ENCODE results near the gene ABLIM3.

ABLIM3 gene

DNA sequence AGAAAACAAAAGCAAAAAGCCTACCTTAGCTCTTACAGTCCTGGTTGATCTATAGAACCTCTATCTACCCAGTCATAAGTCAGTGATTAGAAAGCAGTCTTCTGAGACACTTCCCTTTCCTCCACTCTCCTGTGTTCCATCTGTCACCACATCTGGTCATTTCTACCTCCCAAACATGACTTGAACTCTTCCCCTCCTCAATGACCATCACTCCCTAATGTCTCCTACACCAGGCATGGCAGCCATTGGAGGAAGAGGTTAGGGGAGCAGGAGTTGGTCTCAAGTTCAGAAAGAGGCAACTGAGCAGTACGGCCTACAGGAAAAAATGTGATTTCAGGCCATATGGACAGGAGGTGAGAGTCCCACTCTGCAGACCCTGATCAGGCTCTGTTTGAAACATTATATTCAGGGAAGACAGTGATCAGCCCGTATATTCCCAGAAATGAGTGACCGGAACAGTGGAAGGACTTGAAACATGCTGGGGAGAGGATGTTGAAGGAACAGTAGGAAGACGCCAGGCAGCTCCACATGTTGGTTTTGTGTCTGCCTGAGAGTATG is 12.0 kb downstream of the ABLIM3 start:
- in situ Hi-C loops (cut with MboI; ENCODE audit: low sequenced_read_pairs), result no loop called here

GRCh38 chr5:149153751-149154610 is 12.7 kb downstream of the ABLIM3 start:
- in situ Hi-C loops (cut with MboI; ENCODE audit: low sequenced_read_pairs), result no loop called here

DNA sequence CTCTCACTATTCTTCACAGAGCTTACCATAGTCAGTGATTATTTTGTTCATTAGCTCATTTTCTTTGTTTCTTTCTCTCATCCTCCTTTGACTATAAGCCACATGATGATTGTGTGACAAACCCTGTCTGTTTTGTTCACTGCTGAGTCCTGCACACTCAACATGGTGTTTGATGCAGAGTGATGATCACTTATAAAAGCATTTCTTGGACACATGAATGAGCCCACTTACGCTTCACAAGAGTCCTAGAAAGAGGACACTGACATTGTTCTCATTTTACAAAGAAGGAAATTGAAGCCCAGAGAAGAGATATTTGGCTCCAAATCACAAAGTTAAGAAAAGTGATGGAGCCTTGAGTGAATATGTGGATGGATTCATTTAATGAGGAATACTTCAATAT is 13.4 kb downstream of the ABLIM3 start:
- in situ Hi-C loops (cut with MboI; ENCODE audit: low sequenced_read_pairs), result no loop called here

DNA sequence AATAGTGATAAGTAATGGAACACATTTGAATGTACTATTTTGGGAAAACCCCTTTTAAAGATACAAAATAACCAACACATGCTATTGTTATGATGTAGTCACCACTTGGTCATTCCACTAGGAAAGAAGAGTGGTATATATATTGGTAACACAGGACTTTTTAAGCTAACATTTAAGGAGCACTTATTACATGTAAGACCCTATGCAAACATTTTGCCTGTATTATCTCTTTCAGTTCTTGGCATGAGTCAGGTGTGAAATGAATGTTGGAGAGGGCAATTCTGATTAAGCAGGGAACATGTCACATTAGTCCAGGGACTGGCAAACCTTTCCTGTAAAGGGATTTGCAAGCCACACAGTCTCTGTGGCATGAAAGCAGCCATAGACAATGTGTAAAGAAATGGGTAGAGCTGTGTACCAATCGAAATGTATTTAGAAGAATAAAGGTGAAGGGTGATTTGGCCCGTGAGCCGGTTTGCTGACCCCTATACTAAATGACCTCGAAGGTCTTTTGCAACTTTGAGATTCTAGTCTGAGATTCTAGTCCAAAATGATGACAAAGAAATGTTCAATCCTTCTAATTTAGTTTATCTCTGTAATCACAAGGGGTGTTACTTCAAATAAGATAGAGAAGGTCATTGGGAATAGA is 15.3 kb downstream of the ABLIM3 start:
- in situ Hi-C loops (cut with MboI; ENCODE audit: low sequenced_read_pairs), result no loop called here

- in situ Hi-C loops (cut with MboI; ENCODE audit: low sequenced_read_pairs), result no loop called here
These were observed 16.0 kb downstream of the ABLIM3 start for GRCh38 chr5:149157330-149157729.

- in situ Hi-C loops (cut with MboI; ENCODE audit: low sequenced_read_pairs), result no loop called here
These were observed 19.0 kb downstream of the ABLIM3 start for GRCh38 chr5:149160291-149160787.

- in situ Hi-C loops (cut with MboI; ENCODE audit: low sequenced_read_pairs), result no loop called here
These were observed 19.9 kb downstream of the ABLIM3 start for GRCh38 chr5:149161026-149161687.

- in situ Hi-C loops (cut with MboI; ENCODE audit: low sequenced_read_pairs), result no loop called here
These were observed 20.6 kb downstream of the ABLIM3 start for GRCh38 chr5:149161850-149162249.

- in situ Hi-C loops (cut with MboI; ENCODE audit: low sequenced_read_pairs), result no loop called here
These were observed 21.2 kb downstream of the ABLIM3 start for GRCh38 chr5:149162401-149163084.

- in situ Hi-C loops (cut with MboI; ENCODE audit: low sequenced_read_pairs), result no loop called here
These were observed 23.4 kb downstream of the ABLIM3 start for GRCh38 chr5:149164731-149165130.

GRCh38 chr5:149166128-149166527 is 24.8 kb downstream of the ABLIM3 start:
- in situ Hi-C loops (cut with MboI; ENCODE audit: low sequenced_read_pairs), result no loop called here

- in situ Hi-C loops (cut with MboI; ENCODE audit: low sequenced_read_pairs), result no loop called here
These were observed 25.4 kb downstream of the ABLIM3 start for GRCh38 chr5:149166591-149167100.

- in situ Hi-C loops (cut with MboI; ENCODE audit: low sequenced_read_pairs), result no loop called here
These were observed 27.1 kb downstream of the ABLIM3 start for GRCh38 chr5:149168276-149168906.

DNA sequence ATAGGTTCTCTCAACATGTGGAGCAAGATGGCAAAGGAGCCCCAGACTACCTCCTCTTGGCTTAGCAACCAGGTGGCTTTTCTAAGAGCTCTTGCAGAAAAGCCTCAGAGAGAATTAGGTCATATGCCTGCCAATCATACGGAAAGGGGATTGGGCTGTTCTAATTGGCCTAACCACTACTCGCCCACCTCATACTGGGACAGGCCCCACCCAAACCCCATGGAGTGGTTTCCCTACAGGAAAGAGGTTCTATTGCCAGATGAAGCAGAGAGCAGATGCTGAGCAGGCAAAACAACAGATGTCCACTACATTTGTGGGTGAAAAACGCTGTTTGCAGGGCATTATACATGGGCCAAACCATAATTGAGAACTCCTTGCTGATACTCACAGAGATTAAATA is 29.0 kb downstream of the ABLIM3 start:
- in situ Hi-C loops (cut with MboI; ENCODE audit: low sequenced_read_pairs), result no loop called here

- in situ Hi-C loops (cut with MboI; ENCODE audit: low sequenced_read_pairs), result no loop called here
These were observed 31.0 kb downstream of the ABLIM3 start for GRCh38 chr5:149172261-149172660.

- in situ Hi-C loops (cut with MboI; ENCODE audit: low sequenced_read_pairs), result no loop called here
These were observed 31.6 kb downstream of the ABLIM3 start for GRCh38 chr5:149172709-149173505.

DNA sequence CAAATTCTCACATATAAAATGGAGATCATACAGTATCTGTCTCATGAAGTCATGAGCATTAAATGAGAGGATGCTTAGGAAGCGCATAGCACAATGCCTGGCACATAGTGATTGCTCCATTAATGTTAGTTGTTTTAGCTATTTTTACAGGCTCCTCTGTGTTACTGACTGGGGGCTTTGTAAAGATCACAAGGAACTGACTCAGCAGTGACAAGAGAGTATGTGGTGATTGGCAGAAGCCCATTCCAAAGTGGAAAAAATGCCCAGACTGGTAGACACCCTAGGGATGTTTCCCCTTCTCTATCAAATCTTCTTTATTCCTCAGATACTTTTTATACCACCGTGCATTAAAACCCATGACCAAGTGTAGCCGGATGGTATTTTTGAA is 33.5 kb downstream of the ABLIM3 start:
- in situ Hi-C loops (cut with MboI; ENCODE audit: low sequenced_read_pairs), result no loop called here

DNA sequence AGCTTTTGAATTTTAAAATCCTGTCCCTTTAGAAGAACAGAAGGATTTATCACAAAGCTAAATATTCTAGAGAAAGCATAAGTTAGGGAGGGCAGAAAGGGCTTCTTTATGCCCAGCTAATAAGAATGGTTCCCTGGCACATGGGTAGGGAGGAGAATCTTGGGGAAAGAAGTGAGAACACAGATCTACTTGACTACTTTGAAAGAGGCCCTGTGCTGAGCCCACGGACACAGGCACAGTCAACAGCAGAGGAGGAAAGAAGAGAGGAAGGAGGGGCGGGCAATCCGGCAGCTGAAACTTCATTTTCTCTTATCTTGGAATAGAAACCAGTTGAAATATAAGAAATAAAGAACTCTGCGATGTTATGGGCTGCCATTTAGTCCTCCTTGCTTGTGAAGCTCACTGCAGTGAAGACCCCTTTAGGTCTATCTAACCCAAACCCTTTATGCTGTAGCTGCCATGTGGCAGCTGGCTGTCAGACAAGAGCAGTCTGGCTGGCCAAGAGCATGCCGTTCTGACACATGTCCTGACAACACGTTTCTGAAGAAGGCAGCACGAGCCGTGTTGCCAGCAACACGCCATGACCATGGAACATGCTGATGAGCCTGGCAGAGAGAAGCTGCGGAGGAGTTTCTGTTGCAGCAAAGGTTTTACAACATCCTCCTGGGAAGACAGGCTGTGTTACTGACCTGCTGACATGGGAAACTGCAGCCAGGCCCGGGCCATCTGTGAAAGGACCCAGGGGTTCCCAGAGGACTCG is 34.2 kb downstream of the ABLIM3 start:
- in situ Hi-C loops (cut with MboI; ENCODE audit: low sequenced_read_pairs), result no loop called here
